Testis (tissue), 2 donors: ENCODE results near the gene KCNE2.

ENCODE experiments used
- POLR2A ChIP-seq: fragments of 450-650 bp; IDR thresholded peaks from one replicate; pipeline ENCODE4 v1.6.1; 2017; ENCODE audit warnings: antibody characterized with exemption, mild to moderate bottlenecking, moderate library complexity
- TF ChIP-seq, protein P1 (sequence below), 3 experiments: fragments of 450-650 bp in 2 of 3; fragments of 200-600 bp in 1 of 3; sonication (generic) in 1 of 3; IDR thresholded peaks; one replicate each; pipeline ENCODE4 v1.5.1; 2016 to 2019; ENCODE audit warnings: antibody characterized with exemption in 3 of 3, mild to moderate bottlenecking in 2 of 3, moderate library complexity in 1 of 3

DNA sequence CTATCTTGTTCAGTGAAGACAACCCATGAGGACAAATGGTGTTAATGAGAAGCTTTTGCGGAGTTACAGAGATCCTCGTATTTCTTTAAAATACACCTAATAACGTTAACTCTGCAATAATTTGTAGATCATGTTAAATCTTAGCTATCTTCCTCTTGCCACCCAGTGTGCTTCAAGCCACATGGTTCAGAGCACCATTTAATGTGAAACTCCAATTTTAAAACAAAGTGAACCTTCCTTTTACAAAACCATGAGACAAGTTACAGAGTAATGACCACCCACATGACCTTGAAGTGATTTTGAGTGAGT is 1.7 kb upstream of the KCNE2 start:
- TF ChIP-seq, protein P1, sequence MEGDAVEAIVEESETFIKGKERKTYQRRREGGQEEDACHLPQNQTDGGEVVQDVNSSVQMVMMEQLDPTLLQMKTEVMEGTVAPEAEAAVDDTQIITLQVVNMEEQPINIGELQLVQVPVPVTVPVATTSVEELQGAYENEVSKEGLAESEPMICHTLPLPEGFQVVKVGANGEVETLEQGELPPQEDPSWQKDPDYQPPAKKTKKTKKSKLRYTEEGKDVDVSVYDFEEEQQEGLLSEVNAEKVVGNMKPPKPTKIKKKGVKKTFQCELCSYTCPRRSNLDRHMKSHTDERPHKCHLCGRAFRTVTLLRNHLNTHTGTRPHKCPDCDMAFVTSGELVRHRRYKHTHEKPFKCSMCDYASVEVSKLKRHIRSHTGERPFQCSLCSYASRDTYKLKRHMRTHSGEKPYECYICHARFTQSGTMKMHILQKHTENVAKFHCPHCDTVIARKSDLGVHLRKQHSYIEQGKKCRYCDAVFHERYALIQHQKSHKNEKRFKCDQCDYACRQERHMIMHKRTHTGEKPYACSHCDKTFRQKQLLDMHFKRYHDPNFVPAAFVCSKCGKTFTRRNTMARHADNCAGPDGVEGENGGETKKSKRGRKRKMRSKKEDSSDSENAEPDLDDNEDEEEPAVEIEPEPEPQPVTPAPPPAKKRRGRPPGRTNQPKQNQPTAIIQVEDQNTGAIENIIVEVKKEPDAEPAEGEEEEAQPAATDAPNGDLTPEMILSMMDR (IDR thresholded peaks at IDR 0.05), result no peak
- TF ChIP-seq POLR2A, result no peak
